ENCODE data around the gene ZNF488. TPM values are rescaled to one million over a fixed set of nuclear protein-coding genes. Genes with fewer than 3 reads are reported as not detected.

ZNF488 gene
- polyA plus RNA-seq, 1 of the 3 experiments (the other 2 are of a cell fraction): 0.59 TPM

DNA sequence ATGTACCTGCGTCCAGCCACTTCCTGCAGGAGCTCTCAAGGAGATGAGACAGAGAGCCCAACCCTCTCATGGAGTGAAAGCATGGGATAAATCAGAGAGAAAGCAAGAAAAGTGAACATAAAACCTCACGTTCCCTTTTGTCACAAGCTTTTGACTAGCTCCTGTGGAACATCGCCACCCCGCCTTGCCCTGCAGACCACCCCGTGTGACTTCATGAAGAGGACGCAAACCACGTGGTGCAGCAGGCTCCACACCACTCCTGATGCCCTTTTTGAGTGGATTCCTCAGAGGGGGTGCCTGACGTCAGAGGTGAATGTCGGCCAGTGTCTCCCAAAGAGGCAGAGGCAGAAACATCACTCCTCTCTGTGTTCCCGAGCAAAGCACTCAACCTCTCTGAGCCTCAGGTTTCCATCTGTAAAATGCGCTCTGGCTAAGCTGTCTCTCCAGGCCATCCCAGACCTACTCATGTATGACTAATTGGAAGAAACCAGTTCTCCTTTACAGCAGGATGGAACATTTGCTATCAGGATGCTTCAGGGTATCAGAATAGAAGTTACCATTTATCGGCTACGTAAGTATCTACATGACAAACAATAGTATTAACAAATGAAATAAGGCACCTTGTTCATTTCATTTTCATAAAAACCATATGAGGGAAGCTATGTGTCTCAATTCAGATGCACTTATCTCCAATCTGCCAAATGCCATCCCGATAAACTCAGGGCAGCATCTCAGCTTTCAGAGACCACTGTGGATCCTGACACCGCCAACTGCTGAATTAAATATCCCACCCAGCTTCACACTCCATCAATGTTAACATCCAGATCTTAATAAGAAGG, 5.3 kb downstream of the ZNF488 start:
- Histone ChIP-seq H3K9ac (no peak overlapping the region), H4K20me1 (ENCODE audit: insufficient read depth) (no peaks in the 10 kb centered on the region), H3K4me3 (ENCODE audit: low read depth in 2 of 2, low read length in 1 of 2) (no peak overlapping the region), H3K9me3 (no peaks in the 10 kb centered on the region), H3K4me1 (ENCODE audit: control insufficient read depth in 1 of 2, insufficient read depth in 2 of 2, low read depth in 1 of 2, low read length in 1 of 2) (peaks cover 0 to 32% of the 10 kb centered on the region in 2 experiments; a peak in 2 of 4 replicates), H3K79me2 (ENCODE audit: insufficient read depth) (no peaks in the 10 kb centered on the region), H3K27me3 (ENCODE audit: insufficient read depth) (no peaks in the 10 kb centered on the region), H2AFZ (ENCODE audit: low read depth) (no peak overlapping the region), H3K4me2 (no peak overlapping the region), H3K9me2 (no peaks in the 10 kb centered on the region), H3K36me3 (replicated peaks in 1 of 2; ENCODE audit: control insufficient read depth in 1 of 2, insufficient read depth in 2 of 2, low read length in 1 of 2) (no peaks in the 10 kb centered on the region), H3F3A (replicated peaks; ENCODE audit: insufficient read depth) (no peaks in the 10 kb centered on the region), H3K27ac (ENCODE audit: low read depth in 2 of 2, low read length in 1 of 2) (no peak overlapping the region)
- 69% methylated on average over 15 of the region's 15 CpGs for WGBS (ENCODE audit: low lambda C conversion rate)
- ChIA-PET POLR2A (no interaction called here), CTCF (interaction anchor here (1.9 to 2.6 kb wide), 5 partner anchors 10 to 354 kb away, joined by 5 to 23 read pairs (median 10); no protein-coding TSS in a partner anchor)
- peak; percentile 71 for DNase-seq
- TF ChIP-seq RFX5 (IDR thresholded peaks at IDR 0.05; ENCODE audit: low read length) (no peak), SIN3A (IDR thresholded peaks at IDR 0.05; ENCODE audit: borderline replicate concordance, low read depth, low read length) (no peak), EP300 (IDR thresholded peaks at IDR 0.05; ENCODE audit: borderline replicate concordance in 1 of 2, low read depth in 1 of 2, low read length in 1 of 2) (peak in 1 of 2 experiments; percentile 41; a peak in 1 of 4 replicates), MEF2A (IDR thresholded peaks at IDR 0.05; ENCODE audit: borderline replicate concordance, low read depth) (no peak), RCOR1 (IDR thresholded peaks at IDR 0.05; ENCODE audit: low read length) (peak; percentile 77), POLR2AphosphoS5 (IDR thresholded peaks at IDR 0.05; ENCODE audit: low read depth, low read length) (no peak), GATA2 (CRISPR knock-in tag; IDR thresholded peaks at IDR 0.05) (peak; percentile 74), CHD2 (IDR thresholded peaks at IDR 0.05; ENCODE audit: low read length, partially characterized antibody) (no peak), RXRA (IDR thresholded peaks at IDR 0.05; ENCODE audit: borderline replicate concordance, low read depth) (no peak)
- TF ChIP-seq, protein P1, sequence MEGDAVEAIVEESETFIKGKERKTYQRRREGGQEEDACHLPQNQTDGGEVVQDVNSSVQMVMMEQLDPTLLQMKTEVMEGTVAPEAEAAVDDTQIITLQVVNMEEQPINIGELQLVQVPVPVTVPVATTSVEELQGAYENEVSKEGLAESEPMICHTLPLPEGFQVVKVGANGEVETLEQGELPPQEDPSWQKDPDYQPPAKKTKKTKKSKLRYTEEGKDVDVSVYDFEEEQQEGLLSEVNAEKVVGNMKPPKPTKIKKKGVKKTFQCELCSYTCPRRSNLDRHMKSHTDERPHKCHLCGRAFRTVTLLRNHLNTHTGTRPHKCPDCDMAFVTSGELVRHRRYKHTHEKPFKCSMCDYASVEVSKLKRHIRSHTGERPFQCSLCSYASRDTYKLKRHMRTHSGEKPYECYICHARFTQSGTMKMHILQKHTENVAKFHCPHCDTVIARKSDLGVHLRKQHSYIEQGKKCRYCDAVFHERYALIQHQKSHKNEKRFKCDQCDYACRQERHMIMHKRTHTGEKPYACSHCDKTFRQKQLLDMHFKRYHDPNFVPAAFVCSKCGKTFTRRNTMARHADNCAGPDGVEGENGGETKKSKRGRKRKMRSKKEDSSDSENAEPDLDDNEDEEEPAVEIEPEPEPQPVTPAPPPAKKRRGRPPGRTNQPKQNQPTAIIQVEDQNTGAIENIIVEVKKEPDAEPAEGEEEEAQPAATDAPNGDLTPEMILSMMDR (IDR thresholded peaks at IDR 0.05): no peak
- TF ChIP-seq, protein P2, sequence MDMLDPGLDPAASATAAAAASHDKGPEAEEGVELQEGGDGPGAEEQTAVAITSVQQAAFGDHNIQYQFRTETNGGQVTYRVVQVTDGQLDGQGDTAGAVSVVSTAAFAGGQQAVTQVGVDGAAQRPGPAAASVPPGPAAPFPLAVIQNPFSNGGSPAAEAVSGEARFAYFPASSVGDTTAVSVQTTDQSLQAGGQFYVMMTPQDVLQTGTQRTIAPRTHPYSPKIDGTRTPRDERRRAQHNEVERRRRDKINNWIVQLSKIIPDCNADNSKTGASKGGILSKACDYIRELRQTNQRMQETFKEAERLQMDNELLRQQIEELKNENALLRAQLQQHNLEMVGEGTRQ (IDR thresholded peaks at IDR 0.05; ENCODE audit: borderline replicate concordance, low read depth, low read length): no peak

DNA sequence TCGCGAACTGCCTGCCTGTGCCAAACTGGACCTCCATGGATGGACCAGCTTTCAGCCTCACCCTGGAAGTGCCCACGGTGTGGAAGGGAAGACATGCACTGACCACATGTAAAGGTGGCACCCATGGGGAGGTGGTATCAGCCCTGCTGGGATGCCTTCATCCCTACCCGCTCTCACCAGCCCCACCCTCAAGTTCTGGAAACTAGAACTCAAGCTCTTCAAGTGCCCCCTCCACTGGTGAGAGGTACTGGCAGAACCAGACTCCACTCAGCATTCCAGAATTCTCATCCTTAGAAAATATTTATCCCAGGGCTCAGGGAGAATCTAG, 5.9 kb downstream of the ZNF488 start:
- Histone ChIP-seq H4K20me1 (ENCODE audit: insufficient read depth) (no peaks in the 10 kb centered on the region), H3K9me3 (no peaks in the 10 kb centered on the region), H3K36me3 (replicated peaks in 1 of 2; ENCODE audit: control insufficient read depth in 1 of 2, insufficient read depth in 2 of 2, low read length in 1 of 2) (no peaks in the 10 kb centered on the region), H3K4me1 (ENCODE audit: control insufficient read depth in 1 of 2, insufficient read depth in 2 of 2, low read depth in 1 of 2, low read length in 1 of 2) (peaks cover 0 to 28% of the 10 kb centered on the region in 2 experiments; a peak in 2 of 4 replicates), H3K4me3 (ENCODE audit: low read depth in 2 of 2, low read length in 1 of 2) (no peak overlapping the region), H3K27ac (ENCODE audit: low read depth in 2 of 2, low read length in 1 of 2) (peak overlapping the region in 1 of 2 experiments; percentile 17; a peak in 1 of 4 replicates), H3K79me2 (ENCODE audit: insufficient read depth) (no peaks in the 10 kb centered on the region), H2AFZ (ENCODE audit: low read depth) (no peak overlapping the region), H3K9ac (no peak overlapping the region), H3F3A (replicated peaks; ENCODE audit: insufficient read depth) (no peaks in the 10 kb centered on the region), H3K4me2 (no peak overlapping the region), H3K27me3 (ENCODE audit: insufficient read depth) (no peaks in the 10 kb centered on the region), H3K9me2 (no peaks in the 10 kb centered on the region)
- DNase-seq: peak; percentile 22
- CTCF ChIA-PET: interaction anchor here (1.9 to 2.5 kb wide), 4 partner anchors 10 to 353 kb away, joined by 5 to 23 read pairs (median 11); no protein-coding TSS in a partner anchor
- POLR2A ChIA-PET: no interaction called here
- 56% methylated on average over 2 of the region's 4 CpGs for WGBS (ENCODE audit: low lambda C conversion rate)
- TF ChIP-seq RXRA (IDR thresholded peaks at IDR 0.05; ENCODE audit: borderline replicate concordance, low read depth) (no peak), RFX5 (IDR thresholded peaks at IDR 0.05; ENCODE audit: low read length) (no peak), RAD21 (IDR thresholded peaks at IDR 0.05; ENCODE audit: low read length) (no peak)
- TF ChIP-seq, protein P2 (IDR thresholded peaks at IDR 0.05; ENCODE audit: borderline replicate concordance, low read depth, low read length): no peak
- TF ChIP-seq, protein P3, sequence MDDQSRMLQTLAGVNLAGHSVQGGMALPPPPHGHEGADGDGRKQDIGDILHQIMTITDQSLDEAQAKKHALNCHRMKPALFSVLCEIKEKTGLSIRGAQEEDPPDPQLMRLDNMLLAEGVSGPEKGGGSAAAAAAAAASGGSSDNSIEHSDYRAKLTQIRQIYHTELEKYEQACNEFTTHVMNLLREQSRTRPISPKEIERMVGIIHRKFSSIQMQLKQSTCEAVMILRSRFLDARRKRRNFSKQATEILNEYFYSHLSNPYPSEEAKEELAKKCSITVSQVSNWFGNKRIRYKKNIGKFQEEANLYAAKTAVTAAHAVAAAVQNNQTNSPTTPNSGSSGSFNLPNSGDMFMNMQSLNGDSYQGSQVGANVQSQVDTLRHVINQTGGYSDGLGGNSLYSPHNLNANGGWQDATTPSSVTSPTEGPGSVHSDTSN (IDR thresholded peaks at IDR 0.05): no peak
- TF ChIP-seq, protein P4, sequence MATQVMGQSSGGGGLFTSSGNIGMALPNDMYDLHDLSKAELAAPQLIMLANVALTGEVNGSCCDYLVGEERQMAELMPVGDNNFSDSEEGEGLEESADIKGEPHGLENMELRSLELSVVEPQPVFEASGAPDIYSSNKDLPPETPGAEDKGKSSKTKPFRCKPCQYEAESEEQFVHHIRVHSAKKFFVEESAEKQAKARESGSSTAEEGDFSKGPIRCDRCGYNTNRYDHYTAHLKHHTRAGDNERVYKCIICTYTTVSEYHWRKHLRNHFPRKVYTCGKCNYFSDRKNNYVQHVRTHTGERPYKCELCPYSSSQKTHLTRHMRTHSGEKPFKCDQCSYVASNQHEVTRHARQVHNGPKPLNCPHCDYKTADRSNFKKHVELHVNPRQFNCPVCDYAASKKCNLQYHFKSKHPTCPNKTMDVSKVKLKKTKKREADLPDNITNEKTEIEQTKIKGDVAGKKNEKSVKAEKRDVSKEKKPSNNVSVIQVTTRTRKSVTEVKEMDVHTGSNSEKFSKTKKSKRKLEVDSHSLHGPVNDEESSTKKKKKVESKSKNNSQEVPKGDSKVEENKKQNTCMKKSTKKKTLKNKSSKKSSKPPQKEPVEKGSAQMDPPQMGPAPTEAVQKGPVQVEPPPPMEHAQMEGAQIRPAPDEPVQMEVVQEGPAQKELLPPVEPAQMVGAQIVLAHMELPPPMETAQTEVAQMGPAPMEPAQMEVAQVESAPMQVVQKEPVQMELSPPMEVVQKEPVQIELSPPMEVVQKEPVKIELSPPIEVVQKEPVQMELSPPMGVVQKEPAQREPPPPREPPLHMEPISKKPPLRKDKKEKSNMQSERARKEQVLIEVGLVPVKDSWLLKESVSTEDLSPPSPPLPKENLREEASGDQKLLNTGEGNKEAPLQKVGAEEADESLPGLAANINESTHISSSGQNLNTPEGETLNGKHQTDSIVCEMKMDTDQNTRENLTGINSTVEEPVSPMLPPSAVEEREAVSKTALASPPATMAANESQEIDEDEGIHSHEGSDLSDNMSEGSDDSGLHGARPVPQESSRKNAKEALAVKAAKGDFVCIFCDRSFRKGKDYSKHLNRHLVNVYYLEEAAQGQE (IDR thresholded peaks at IDR 0.05; ENCODE audit: low read depth, low read length): no peak
- TF ChIP-seq, protein P5, sequence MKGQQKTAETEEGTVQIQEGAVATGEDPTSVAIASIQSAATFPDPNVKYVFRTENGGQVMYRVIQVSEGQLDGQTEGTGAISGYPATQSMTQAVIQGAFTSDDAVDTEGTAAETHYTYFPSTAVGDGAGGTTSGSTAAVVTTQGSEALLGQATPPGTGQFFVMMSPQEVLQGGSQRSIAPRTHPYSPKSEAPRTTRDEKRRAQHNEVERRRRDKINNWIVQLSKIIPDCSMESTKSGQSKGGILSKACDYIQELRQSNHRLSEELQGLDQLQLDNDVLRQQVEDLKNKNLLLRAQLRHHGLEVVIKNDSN (IDR thresholded peaks at IDR 0.05; ENCODE audit: borderline replicate concordance, low read depth): no peak
